KMS-11 (cell line): ENCODE measurements around the gene RDX.

Experiments
- H2AFZ ChIP-seq: fragments of 200-600 bp; sonication (generic); 2 replicates; pipeline ENCODE4 v1.6.1; 2016; ENCODE audit warnings: antibody characterized with exemption, mixed run types, low read depth
- H3K27ac ChIP-seq: fragments of 200-600 bp; sonication (generic); 2 replicates; pipeline ENCODE4 v1.6.1; 2016; ENCODE audit warnings: mild to moderate bottlenecking, mixed run types
- H3K27me3 ChIP-seq: fragments of 200-600 bp; sonication (generic); 2 replicates; pipeline ENCODE4 v1.6.1; 2017; ENCODE audit warnings: mild to moderate bottlenecking, low read depth, mixed run types, moderate library complexity; ENCODE audit not compliant: insufficient read depth
- H3K36me3 ChIP-seq: fragments of 200-600 bp; sonication (generic); 2 replicates; pipeline ENCODE4 v1.6.1; 2017; ENCODE audit warnings: mild to moderate bottlenecking, mixed run types; ENCODE audit not compliant: insufficient read depth
- H3K4me1 ChIP-seq: fragments of 200-600 bp; sonication (generic); 2 replicates; pipeline ENCODE4 v1.6.1; 2016; ENCODE audit warnings: mild to moderate bottlenecking, low read depth, mixed run types; ENCODE audit not compliant: poor library complexity, severe bottlenecking
- H3K4me2 ChIP-seq: fragments of 200-600 bp; sonication (generic); 2 replicates; pipeline ENCODE4 v1.7.0; 2016; ENCODE audit warnings: mild to moderate bottlenecking, mixed run types
- H3K4me3 ChIP-seq: fragments of 200-600 bp; sonication (generic); IDR thresholded peaks from 2 replicates; pipeline ENCODE4 v1.6.1; 2017; ENCODE audit warnings: low read depth, low read length, mixed read lengths; ENCODE audit not compliant: insufficient read depth
- H3K79me2 ChIP-seq: fragments of 200-600 bp; sonication (generic); 2 replicates; pipeline ENCODE4 v1.6.1; 2016; ENCODE audit warnings: low read depth, mixed run types; ENCODE audit not compliant: insufficient read depth
- H3K9ac ChIP-seq: fragments of 200-600 bp; sonication (generic); 2 replicates; pipeline ENCODE4 v1.6.1; 2016; ENCODE audit warnings: mild to moderate bottlenecking, mixed run types
- H4K20me1 ChIP-seq: fragments of 200-600 bp; sonication (generic); 2 replicates; pipeline ENCODE4 v1.6.1; 2016; ENCODE audit warnings: mild to moderate bottlenecking, mixed run types; ENCODE audit not compliant: insufficient read depth
- TF ChIP-seq, protein P1 (sequence below): fragments of 200-600 bp; sonication (generic); conservative IDR thresholded peaks from 2 replicates; pipeline ENCODE4 v1.6.1; 2017; ENCODE audit warnings: low read depth, mild to moderate bottlenecking, antibody characterized with exemption, low read length, moderate library complexity, mixed read lengths

Gene RDX

DNA sequence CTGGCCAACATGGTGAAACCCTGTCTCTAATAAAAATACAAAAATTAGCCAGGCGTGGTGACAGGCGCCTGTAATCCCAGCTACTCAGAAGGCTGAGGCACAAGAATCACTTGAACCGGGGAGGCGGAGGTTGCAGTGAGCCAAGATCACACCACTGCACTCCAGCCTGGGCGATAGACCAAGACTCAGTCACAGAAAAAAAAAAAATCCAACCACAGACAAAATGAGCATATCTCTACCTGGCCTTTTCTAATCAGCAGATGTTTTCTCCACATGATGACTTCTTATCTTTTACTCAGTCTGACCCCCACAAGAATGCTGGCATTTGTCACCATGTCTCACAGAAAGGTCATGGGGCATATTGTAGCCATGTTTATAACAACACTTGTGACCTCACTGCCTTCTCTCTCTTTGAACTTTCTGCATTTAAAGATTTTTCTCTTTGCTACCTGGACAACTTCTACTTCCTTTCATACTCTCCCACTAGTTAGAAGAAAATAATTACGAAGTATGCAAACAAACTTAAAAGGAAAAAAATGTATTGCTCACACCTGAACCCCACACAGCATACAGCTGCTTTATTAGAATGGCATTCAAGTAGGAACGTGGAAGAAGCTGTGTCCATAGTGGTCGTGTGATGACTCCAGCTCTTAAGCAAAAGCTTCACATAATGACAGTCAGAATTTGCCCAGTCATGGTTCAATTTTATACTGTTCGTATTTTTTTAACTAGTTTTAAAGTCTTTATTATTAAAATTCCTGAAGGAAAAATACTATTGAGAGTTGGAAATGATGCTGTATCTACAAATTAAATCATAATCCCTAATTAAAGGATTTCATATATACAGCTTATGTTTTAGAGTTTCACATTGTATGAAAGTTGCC, 137.9 kb downstream of the RDX start:
- Histone ChIP-seq H3K36me3 (no peaks in the 10 kb centered on the region), H3K9ac (no peak overlapping the region), H4K20me1 (no peaks in the 10 kb centered on the region), H3K79me2 (no peaks in the 10 kb centered on the region), H3K27me3 (no peaks in the 10 kb centered on the region), H3K4me3 (no peak overlapping the region), H3K4me1 (no peaks in the 10 kb centered on the region), H2AFZ (no peak overlapping the region), H3K27ac (no peak overlapping the region), H3K4me2 (no peak overlapping the region)
- TF ChIP-seq, protein P1, sequence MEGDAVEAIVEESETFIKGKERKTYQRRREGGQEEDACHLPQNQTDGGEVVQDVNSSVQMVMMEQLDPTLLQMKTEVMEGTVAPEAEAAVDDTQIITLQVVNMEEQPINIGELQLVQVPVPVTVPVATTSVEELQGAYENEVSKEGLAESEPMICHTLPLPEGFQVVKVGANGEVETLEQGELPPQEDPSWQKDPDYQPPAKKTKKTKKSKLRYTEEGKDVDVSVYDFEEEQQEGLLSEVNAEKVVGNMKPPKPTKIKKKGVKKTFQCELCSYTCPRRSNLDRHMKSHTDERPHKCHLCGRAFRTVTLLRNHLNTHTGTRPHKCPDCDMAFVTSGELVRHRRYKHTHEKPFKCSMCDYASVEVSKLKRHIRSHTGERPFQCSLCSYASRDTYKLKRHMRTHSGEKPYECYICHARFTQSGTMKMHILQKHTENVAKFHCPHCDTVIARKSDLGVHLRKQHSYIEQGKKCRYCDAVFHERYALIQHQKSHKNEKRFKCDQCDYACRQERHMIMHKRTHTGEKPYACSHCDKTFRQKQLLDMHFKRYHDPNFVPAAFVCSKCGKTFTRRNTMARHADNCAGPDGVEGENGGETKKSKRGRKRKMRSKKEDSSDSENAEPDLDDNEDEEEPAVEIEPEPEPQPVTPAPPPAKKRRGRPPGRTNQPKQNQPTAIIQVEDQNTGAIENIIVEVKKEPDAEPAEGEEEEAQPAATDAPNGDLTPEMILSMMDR = no peak

DNA sequence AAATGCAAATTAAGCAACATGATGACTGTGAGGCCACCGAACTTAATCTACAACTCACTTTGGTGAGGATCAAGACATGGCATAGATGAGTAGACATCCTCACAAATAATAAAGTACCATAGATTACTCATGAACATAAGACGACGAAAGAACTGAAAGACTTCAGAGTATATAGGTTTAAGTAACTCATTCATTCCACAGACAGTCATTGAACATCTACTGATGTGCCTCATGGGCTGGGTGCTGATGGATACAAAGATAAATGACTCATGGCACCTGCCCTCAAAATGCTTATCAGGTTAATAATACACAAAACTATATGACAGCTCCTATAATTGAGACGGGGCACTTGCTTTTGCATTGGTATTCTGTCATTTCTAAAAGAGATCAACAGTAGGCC, 139.9 kb downstream of the RDX start:
- TF ChIP-seq, protein P1 = no peak
- no peaks in the 10 kb centered on the region for H3K79me2 ChIP-seq
- no peak overlapping the region for H3K27ac ChIP-seq
- H4K20me1 ChIP-seq = no peaks in the 10 kb centered on the region
- H3K4me1 ChIP-seq = no peaks in the 10 kb centered on the region
- H3K9ac ChIP-seq = no peak overlapping the region
- no peak overlapping the region for H3K4me3 ChIP-seq
- H3K36me3 ChIP-seq = no peaks in the 10 kb centered on the region
- H3K27me3 ChIP-seq = no peaks in the 10 kb centered on the region
- H2AFZ ChIP-seq = no peak overlapping the region
- H3K4me2 ChIP-seq = no peak overlapping the region

DNA sequence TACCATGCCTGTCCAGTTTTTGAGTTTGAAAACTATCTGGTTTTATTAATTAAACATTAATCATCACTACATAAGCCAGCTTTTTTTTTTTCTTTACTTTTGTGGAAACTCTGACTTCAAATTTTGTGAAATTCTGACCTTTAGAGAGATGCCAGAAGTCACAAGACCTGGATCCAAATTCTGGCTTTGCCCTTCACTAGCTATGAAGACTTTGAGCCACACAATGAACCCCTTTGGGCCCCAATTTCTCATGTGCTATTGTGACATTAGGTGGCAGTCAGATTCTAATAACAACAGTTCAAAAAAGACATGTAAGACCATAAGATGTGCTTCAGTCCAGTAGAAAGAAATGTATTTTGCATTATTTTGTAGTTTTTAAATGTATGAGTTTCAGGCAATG, 142.9 kb downstream of the RDX start:
- Histone ChIP-seq H3K4me3 (no peak overlapping the region), H2AFZ (no peak overlapping the region), H3K36me3 (no peaks in the 10 kb centered on the region), H3K9ac (no peak overlapping the region), H4K20me1 (no peaks in the 10 kb centered on the region), H3K4me2 (no peak overlapping the region), H3K27me3 (no peaks in the 10 kb centered on the region), H3K4me1 (no peaks in the 10 kb centered on the region), H3K79me2 (no peaks in the 10 kb centered on the region), H3K27ac (no peak overlapping the region)
- TF ChIP-seq, protein P1 = no peak

DNA sequence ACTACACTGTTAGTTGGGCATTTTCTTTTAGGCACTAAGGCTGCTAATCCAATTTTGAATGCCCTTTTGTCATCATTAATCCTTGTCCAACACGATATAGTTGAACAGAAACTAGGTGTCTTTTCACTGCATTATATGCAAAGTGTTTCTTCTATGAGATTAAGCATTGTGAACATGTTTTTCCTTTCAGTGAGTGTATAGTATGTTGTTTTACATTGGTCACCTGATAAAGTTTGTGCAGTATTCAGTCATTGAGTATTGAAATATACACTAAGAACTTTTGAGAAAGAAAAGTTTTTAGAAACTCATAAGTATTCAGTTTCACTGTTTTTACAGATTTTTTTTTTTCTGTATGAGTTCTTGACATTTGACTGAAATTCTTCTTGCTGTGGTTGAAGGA, 144.2 kb downstream of the RDX start:
- Histone ChIP-seq H2AFZ (no peak overlapping the region), H3K27ac (no peak overlapping the region), H3K4me1 (no peaks in the 10 kb centered on the region), H3K4me2 (no peak overlapping the region), H3K79me2 (no peaks in the 10 kb centered on the region), H3K9ac (no peak overlapping the region), H4K20me1 (no peaks in the 10 kb centered on the region), H3K36me3 (no peaks in the 10 kb centered on the region), H3K27me3 (no peaks in the 10 kb centered on the region), H3K4me3 (no peak overlapping the region)
- TF ChIP-seq, protein P1 = no peak
